ENCODE results near the gene YIPF5.

GRCh38 chr5:144143625-144144024 is 26.8 kb downstream of the YIPF5 start:
- TF ChIP-seq POLR2AphosphoS5 (IDR thresholded peaks at IDR 0.05) = no peak
- no peak for TF ChIP-seq POLR2A (IDR thresholded peaks at IDR 0.05)
- no peak for TF ChIP-seq CTCF (IDR thresholded peaks at IDR 0.05)
